OCI-LY1 (cell line): ENCODE results near the gene CTSV.

ENCODE experiments used
- CTCF ChIP-seq: fragments of 200-600 bp; sonication (generic), shearing (Covaris generic); IDR thresholded peaks from 2 replicates; pipeline ENCODE4 v1.5.1; 2017; ENCODE audit warnings: mild to moderate bottlenecking, antibody characterized with exemption, low read length, moderate library complexity, mixed read lengths
- EZH2 ChIP-seq: fragments of 200-600 bp; sonication (generic), shearing (Covaris generic); IDR thresholded peaks from 2 replicates; pipeline ENCODE4 v1.8.0; 2017; ENCODE audit warnings: borderline replicate concordance, mixed run types, mild to moderate bottlenecking, antibody characterized with exemption, low read length, moderate library complexity, mixed read lengths

DNA sequence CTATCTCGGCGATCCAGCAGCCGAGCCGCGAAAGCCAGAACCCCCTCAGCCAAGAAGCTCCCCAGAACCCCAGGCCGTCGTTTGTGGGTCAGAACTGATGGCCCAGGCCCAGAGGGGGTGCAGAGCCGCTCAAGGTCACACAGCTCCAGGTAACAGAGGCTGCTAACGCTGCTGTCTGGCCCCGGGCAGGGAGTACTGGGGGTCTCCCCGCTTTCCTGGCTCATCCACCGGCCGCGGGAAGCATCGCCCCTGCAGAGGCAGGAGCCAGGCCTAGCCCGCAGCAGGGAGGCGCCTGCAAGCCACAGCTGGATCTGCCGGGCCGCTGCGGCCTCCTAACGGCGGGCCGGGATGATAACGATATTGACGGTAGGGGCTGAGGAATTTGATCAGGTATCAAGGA, 39.4 kb upstream of the CTSV start:
- TF ChIP-seq CTCF (no peak), EZH2 (no peak)
